Measurements from ENCODE around the gene TMEM183A. TPM values are rescaled to one million over a fixed set of nuclear protein-coding genes. Genes with fewer than 3 reads are reported as not detected.

The TMEM183A gene
- total RNA-seq, 4 donors from 2014 or later: 69.0 to 93.9 (median 87.6) TPM

- no peak overlapping the region for H3K27ac ChIP-seq (replicated peaks in 1 of 4)
- H3K4me3 ChIP-seq: no peak overlapping the region
- intact Hi-C loops (cut with DNase I): no loop called here
- H3K9me3 ChIP-seq: no peaks in the 10 kb centered on the region
- WGBS: 83% methylated on average over 3 of the region's 3 CpGs
- H3K36me3 ChIP-seq: no peaks in the 10 kb centered on the region
- H3K27me3 ChIP-seq: peaks cover 0 to 12% (median 0%) of the 10 kb centered on the region in 4 donors
- no peaks in the 10 kb centered on the region for H3K4me1 ChIP-seq
- no peak for DNase-seq (ENCODE audit: extremely low spot score)
- TF ChIP-seq EP300 (IDR thresholded peaks at IDR 0.05) (no peak), POLR2A (IDR thresholded peaks at IDR 0.05; ENCODE audit: low read depth) (no peak), POLR2AphosphoS5 (IDR thresholded peaks at IDR 0.05) (no peak), CTCF (IDR thresholded peaks at IDR 0.05) (no peak)
Observed at GRCh38 chr1:202974856-202975255, 32.3 kb upstream of the TMEM183A start.

- 43% methylated on average over 3 of the region's 3 CpGs for WGBS
- H3K27ac ChIP-seq (replicated peaks in 1 of 4): no peak overlapping the region
Observed at GRCh38 chr1:202976633-202977032, 30.5 kb upstream of the TMEM183A start.

GRCh38 chr1:202979459-202979858 is 27.7 kb upstream of the TMEM183A start:
- WGBS: 88% methylated on average over 2 of the region's 2 CpGs
- intact Hi-C loops (cut with DNase I): no loop called here
- Histone ChIP-seq H3K27ac (replicated peaks in 1 of 4) (no peak overlapping the region), H3K4me1 (no peaks in the 10 kb centered on the region), H3K4me3 (no peak overlapping the region), H3K36me3 (no peaks in the 10 kb centered on the region), H3K9me3 (no peaks in the 10 kb centered on the region), H3K27me3 (peaks cover 0 to 12% (median 0%) of the 10 kb centered on the region in 4 donors)
- TF ChIP-seq POLR2AphosphoS5 (IDR thresholded peaks at IDR 0.05) (no peak), POLR2A (IDR thresholded peaks at IDR 0.05; ENCODE audit: low read depth) (no peak), EP300 (IDR thresholded peaks at IDR 0.05) (no peak), CTCF (IDR thresholded peaks at IDR 0.05) (no peak)
- DNase-seq (ENCODE audit: extremely low spot score): no peak

More at GRCh38 chr1:202976633-202977032, 30.5 kb upstream of the TMEM183A start:
- no peak for DNase-seq (ENCODE audit: extremely low spot score)
- Histone ChIP-seq H3K4me1 (no peaks in the 10 kb centered on the region), H3K4me3 (no peak overlapping the region), H3K9me3 (no peaks in the 10 kb centered on the region), H3K36me3 (no peaks in the 10 kb centered on the region), H3K27me3 (peaks cover 0 to 12% (median 0%) of the 10 kb centered on the region in 4 donors)
- no peak for TF ChIP-seq POLR2AphosphoS5 (IDR thresholded peaks at IDR 0.05)
- no peak for TF ChIP-seq CTCF (IDR thresholded peaks at IDR 0.05)
- TF ChIP-seq EP300 (IDR thresholded peaks at IDR 0.05): no peak
- TF ChIP-seq POLR2A (IDR thresholded peaks at IDR 0.05; ENCODE audit: low read depth): no peak
- intact Hi-C loops (cut with DNase I): no loop called here

- Histone ChIP-seq H3K4me3 (no peak overlapping the region), H3K9me3 (no peaks in the 10 kb centered on the region), H3K4me1 (no peaks in the 10 kb centered on the region), H3K36me3 (no peaks in the 10 kb centered on the region), H3K27ac (replicated peaks in 1 of 4) (no peak overlapping the region), H3K27me3 (peaks cover 0 to 8% (median 0%) of the 10 kb centered on the region in 4 donors)
- TF ChIP-seq CTCF (IDR thresholded peaks at IDR 0.05) (no peak), POLR2AphosphoS5 (IDR thresholded peaks at IDR 0.05) (no peak), EP300 (IDR thresholded peaks at IDR 0.05) (no peak)
- DNase-seq (ENCODE audit: extremely low spot score): no peak
- intact Hi-C loops (cut with DNase I): no loop called here
- WGBS: 75% methylated on average over 2 of the region's 2 CpGs
Observed at GRCh38 chr1:202981939-202982338, 25.2 kb upstream of the TMEM183A start.

Data from esophagus muscularis mucosa (tissue), 4 donors.